NCI-H226 (cell line): ENCODE results near the gene DCUN1D2.
"Not testable (repeated sequence)": the region's sequence is repeated elsewhere in the genome, so short reads cannot be mapped to it uniquely, and the experiment has no call there.

ENCODE experiments used
- DNase-seq: peaks from one replicate; pipeline ENCODE4 v3.0.0-alpha.2; 2015

The DCUN1D2 gene

DNA sequence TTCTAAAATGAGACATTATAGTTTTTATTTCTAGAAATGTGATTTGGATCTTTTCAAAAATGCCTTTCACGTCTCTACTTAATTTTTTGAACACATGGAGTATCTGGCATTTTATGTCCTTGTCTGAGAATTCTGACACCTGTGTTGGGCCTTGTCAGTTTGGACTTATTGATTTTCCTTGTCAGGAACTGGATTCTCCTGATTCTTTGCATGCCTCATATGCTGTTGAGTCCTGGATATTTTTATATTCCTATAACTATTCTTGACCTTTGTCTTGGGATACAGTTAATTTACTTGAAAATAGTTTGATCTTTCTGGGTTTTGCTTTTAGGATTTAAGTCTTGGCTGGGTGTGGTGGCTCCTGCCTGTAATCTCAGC is 47.5 kb downstream of the DCUN1D2 start:
- no peak for DNase-seq

DNA sequence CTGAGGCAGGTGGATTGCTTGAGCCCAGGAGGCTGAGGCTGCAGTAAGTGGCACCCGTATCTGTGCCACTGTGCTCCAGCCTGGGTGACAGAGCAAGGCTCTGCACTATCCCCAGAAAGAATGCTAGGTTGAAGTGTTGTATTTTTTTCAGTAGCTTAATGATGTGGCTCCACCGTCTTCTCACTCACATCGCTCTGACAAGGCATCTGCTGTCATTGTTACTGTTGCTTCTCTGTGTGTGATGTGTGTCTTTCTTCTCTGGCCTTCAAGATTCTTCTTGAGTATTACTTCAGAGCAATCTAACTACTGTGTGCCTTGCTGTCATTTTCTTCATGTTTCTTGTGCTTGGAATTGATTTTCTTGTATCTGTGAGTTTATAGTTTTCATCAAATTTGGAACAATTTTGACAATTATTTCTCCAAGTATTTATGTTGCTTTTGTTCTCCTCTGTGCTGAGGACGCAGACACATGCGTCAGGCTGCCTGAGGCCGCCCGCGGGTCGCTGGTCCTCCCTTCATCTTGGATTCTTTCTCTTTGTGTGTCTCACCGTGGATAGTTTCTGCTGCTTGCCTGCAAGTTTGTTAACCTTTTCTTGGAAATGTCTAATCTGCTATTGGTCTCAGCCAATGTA is 48.0 kb downstream of the DCUN1D2 start:
- no peak for DNase-seq

DNA sequence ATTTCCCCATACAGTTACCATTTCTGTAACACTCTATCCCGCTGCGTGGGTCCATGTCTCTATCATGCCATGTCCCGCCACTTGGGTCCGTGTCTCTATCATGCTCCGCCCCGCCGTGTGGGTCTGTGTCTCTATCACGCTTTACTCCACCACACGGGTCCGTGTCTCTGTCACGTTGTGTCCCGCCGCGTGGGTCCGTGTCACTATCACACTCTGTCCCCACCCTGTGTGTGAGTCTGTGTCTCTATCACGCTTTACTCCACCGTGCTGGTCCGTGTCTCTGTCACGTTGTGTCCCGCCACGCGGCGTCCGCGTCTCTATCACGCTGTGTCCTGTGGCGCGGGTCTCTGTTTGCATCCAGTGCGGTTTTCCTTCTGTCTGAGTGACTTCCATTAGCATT is 48.9 kb downstream of the DCUN1D2 start:
- no peak for DNase-seq

DNA sequence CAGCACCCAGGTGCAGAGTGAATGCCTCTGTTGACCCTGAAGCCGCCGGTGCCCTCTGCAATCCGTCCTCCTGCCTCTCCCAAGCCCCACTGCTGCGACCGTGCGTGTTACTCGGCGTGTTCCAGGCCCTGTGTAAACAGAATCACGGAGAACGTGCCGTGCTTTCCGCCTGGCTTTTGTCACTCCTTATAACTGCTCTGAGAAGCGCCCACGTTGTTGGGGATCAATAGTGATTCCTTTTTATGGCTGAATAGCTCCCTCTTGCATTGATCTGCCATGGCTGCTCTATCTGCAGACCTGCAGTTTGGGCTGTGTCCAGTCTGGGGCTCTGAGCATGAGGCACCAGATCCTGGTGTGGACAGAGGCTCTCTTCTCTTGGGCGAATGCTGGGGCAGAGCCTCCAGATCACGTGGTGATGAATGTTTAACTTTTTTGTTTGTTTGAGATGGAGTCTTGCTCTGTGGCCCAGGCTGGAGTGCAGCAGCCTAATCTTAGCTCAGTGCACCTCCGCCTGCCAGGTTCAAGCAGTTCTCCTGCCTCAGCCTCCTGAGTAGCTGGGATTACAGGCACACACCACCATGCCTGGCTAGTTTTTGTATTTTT is 53.0 kb downstream of the DCUN1D2 start:
- DNase-seq: no peak

DNA sequence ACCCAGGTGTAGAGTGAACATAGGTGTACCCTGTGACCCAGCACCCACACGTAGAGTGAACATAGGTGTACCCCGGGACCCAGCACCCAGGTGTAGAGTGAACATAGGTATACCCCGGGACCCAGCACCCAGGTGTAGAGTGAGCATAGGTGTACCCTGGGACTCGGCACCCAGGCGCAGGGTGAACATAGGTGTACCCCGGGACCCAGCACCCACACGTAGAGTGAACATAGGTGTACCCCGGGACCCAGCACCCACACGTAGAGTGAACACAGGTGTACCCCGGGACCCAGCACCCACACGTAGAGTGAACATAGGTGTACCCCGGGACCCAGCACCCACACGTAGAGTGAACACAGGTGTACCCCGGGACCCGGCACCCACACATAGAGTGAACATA is 53.6 kb downstream of the DCUN1D2 start:
- not testable (repeated sequence) for DNase-seq

DNA sequence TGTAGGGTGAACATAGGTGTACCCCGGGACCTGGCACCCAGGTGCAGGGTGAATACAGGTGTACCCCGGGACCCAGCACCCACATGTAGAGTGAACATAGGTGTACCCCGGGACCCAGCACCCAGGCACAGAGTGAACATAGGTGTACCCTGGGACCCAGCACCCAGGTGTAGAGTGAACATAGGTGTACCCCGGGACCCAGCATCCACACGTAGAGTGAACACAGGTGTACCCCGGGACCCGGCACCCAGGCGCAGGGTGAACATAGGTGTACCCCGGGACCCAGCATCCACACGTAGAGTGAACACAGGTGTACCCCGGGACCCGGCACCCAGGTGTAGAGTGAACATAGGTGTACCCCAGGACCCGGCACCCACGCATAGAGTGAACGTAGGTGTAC is 54.6 kb downstream of the DCUN1D2 start:
- not testable (repeated sequence) for DNase-seq

DNA sequence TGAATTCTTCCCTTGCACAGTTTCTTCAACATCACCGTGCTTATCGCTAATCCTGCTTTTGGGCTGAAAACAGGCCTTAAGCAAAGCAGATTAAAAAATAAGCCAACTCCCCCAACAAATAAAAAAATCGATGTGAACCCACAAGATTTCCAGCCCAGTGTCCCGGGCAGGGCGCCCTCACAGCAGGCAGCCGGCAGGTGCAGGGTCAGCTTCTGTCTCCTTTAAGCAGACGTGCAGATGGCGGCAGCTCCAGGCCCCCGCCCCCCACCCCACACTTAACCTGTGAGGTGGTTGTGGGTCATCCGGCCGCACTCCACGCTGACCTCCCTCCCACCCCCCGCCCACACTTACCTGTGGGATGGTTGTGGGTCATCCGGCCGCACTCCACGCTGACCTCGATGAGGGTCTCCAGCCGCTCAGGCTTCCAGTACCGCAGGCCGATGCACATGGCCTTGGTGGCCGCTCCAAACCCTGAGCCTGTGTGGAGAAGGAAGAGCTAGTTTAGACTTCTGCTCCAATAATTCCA is 57.1 kb downstream of the DCUN1D2 start:
- no peak for DNase-seq

DNA sequence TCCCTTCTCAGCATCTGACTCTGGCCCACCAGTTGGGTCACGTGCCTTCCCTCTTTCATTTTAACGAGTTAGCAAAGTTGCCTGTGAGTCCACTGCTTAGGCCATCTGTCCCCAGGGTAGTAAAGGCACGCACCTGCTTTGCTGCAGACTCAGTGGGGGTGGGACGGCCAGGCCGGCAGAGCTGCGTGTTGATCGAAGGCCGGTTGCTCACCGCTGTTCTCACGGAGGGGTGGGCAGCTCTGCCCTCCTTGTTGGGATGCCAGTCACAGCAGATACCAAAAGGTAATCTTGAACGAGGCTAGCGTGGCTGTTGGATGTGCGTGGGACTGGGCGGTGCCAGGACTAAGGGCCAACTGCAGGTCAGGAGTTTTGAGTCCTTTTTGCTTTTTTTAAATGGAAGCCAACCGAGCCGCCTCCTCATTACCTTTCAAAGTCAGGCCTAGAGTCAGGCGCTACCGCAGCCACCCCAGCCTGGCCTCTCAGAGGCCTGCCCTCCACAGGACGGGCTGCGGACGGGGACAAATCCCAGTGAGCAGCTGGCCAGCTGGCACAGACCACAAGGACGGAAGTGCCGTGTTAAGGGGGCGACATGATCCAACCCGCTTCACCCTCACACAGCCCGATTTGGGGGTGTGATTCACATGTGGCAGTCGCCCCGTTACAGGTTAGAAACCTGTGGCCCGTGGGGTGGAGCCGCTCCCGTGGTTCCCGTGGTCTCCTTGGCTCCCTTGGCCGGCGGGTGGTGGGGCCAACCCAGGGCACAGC is 57.8 kb downstream of the DCUN1D2 start:
- no peak for DNase-seq

DNA sequence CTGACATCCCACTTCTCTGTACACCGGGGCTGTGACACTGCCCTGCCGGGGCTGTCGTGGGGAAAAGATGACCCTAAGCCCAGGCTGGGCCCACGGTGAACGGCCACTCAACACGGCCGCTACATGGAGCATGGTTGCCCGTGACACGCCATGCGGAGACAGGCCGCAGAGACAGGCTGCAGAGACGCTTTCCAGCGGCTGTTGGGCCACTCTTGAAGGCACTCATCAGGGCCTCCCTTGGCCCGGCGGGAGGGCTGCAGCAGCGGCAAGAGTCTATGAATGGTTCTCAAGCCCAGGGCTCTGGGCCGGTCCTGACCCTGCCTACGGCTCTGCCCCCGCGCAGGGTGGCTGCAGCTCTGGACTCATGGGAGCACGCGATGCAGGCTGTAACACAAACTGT is 59.3 kb downstream of the DCUN1D2 start:
- no peak for DNase-seq

DNA sequence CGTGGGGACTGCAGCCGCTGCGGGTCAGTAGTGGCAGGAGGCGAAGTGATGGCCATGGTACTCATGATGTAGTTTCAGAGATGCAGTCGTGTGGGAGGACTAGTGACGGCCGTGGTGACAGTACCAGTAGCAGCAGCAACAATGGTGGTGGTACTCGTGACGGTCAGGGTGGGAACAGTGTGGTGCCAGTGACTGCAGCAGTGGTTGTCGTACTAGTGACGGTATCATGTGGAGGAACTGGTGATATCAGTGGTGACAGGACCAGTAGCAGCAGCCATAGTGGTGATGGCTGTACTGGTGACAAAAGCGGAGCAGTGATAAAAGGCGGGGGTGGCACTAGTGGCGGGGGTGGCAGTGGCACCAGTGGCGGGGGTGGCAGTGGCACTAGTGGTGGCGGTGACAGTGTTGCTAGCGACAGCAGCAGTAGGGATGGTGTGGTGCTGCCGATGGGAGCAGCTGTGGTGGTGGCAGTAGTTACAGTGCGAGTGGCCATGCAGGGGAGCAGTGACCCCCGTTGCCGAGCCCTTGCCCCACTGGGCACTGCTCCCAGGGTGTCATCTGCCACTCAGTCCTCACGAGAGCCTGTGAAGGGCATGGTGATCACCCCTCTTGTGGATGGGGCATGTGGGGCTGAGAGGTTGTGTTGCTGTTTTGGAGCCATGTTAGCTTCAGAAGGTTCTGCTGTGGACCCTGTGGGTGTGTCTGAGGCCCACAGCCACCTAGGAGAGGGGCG is 60.0 kb downstream of the DCUN1D2 start:
- no peak for DNase-seq

DNA sequence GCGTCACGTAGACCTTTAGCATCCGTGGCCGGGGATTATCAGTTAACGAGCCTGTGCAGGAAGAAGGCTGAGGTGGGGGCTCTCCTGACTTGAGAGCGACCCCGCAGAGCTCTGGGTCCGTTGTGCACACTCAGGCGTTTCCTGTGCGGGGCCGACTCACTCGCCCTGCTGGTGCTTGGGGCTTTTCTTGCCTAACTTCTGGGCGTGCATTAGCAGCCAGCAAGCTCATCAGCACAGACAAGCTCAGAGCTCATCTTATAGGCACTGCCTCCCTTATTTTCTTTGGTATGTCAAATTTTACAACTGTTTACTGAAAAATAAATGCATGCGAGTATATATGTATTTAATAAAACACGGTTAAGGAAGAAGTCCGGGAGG is 60.9 kb downstream of the DCUN1D2 start:
- DNase-seq: no peak

DNA sequence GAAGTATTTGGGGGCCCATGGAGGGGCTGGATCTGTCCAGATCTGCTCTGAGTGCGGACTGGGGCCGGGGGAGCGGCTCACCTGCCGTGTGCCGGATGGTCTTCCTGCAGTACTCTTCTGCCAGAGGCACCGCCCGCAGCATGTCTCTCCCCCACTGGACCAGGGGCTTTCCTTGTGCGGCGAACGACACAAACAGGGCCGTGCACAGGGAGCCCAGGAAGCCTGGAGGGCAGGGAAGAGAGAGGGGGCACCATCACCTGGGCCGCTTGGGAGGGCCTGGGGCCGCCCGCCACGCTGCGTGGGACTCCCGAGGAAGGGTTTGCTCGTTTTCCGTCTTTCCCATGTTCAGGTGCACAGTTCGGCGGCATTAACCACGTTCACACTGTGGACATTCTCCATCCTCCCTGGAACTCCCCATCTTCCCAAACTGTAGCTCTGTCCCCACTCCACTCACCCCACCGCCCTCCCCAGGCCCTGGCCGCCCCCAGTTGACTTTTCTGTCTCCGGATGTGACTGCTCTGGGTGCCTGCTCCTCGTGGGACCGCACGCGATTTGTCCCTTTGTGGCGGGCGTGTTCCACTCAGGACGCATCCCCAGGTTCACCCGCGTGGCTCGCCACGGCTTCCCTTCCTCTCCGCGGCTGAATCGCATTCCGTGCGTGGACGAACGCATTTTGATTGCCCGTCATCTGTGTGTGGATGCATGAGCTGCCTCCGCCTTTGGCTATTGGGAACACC is 61.5 kb downstream of the DCUN1D2 start:
- no peak for DNase-seq

DNA sequence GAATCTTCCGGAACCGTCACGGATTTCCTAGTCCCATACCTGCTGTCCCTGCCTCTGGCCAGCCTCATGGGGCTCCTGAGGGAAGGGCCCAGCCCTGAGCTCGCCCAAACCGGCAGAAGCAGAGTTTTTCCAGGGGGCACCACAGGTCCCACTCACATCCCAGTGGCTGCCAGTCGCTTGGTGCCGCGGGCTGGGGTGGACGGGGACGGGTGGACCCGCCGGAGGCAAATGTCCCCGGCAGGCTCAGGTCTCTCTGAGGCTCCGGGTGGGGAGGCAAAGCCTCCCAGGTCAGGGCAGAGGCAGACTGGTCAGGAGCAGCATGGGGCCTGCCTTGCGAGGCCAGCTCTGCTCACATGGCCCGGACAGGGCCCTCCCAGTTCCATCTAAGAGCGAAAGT is 62.0 kb downstream of the DCUN1D2 start:
- no peak for DNase-seq

DNA sequence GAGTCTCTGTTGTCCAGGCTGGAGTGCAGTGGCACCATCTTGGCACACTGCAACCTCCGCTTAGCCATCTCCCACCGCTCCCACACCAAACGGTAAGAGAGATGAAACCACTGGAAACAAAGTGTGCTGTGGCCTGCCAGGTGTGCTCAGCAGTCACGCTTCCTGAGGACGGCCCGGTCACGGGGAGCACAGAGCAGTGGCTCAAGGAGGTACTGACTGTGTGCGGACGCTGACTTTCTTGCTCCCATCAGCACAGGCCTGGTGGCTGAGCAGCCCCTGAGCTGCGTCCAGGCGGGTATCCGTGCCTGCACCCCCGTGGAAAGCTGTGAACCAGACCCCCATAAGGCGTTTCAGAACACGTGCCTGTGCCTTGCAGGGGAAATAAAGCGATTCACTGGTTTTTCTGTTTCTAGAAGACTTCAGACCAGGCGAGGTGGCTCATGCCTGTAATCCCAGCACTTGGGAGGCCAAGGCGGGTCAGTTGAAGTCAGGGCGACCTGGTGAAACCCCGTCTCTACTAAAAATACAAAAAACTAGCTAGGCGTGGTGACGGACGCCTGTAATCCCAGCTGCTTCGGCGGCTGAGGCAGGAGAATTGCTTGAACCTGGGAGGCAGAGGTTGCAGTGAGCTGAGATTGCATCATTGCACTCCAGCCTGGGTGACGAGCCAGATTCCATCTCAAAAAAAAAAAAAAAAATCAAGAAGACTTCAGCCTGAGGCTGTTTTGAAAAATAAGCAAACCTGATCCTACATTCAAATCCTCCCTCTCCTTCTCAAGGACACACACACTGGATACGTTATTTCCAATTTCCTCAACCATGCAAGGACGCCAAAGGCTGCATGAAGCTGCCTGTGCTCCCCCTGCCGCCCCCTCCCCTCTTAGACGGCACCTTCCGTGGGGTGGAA is 62.7 kb downstream of the DCUN1D2 start:
- DNase-seq: no peak

DNA sequence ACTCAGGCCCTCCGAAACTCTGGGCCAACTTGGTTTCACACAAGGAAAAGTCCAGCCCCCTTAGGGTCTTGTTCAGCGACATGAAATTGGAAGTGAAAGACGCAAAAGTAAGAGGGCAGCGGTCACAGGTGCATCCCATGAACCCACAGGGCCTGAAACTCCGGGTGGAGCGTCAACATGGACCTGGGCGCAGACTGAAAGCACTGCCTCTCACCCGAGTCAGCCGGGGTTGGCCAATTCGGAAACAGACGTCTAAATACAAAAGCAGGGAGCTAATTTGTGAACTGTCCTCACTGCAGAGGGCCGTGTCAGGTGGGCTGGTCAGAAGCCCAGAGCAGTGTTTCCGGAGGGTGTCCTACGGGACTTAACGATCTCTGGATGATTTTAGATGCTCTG is 63.9 kb downstream of the DCUN1D2 start:
- DNase-seq: no peak

DNA sequence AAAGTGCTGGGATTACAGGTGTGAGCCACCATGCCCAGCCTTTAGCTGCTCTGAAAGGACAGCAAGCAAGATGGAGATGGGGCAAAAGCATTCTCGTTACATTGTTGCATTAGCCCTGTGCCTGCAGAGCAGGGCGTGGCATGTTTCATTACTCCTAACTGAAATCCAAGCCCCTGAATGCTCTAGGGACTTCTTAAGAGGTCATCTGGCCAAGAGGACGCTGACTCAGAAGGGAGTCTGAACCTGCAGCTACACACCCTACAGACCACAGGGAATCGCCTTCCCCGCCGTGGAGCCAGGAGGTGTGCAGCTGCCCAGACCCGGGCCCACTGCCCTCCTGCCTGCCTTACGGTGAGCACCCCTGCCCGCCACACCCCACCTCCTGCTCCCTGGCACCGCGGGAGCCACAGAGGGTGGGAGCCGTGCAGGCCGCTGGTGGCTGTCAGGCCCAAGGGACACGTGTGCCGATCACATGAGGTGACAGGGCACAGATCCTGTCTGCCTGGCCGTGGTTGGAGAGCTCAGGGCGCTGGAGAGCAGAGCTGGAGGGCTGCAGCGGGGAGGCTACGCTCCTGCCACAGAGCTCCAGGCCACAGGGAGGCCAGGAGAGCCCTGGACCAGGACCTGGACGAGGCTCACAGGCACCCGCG is 64.4 kb downstream of the DCUN1D2 start:
- DNase-seq: no peak

DNA sequence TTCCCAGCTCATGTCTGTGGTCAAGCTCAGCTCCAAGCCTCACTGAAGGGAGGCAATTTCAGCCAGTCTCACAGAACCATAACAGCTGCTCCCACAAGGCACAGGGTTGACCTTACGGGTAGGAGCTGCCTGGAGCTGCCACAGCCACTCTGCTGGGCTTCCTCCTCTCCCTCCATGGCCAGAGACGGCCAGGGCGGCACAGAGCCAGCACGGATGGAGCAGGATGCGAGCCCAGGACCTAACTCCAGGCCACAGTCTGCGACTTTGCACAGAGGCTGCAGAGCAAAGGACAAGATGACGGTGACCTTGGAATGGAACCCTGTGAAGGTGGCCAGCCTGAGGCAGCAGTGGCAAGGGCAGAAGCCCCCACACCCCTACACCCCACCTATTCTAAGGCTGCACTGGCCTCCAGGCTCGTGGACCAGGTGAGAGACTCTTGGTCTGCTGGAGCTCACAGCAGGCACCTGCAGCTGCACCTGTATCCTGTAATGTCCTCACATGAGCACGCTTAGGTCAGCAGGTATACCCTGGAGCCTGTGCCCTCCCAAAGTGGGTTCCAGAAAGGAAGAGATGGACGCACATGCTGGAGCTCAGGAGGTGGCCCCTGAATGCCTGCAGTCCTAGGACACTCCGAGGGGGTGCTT is 66.9 kb downstream of the DCUN1D2 start:
- DNase-seq: no peak

DNA sequence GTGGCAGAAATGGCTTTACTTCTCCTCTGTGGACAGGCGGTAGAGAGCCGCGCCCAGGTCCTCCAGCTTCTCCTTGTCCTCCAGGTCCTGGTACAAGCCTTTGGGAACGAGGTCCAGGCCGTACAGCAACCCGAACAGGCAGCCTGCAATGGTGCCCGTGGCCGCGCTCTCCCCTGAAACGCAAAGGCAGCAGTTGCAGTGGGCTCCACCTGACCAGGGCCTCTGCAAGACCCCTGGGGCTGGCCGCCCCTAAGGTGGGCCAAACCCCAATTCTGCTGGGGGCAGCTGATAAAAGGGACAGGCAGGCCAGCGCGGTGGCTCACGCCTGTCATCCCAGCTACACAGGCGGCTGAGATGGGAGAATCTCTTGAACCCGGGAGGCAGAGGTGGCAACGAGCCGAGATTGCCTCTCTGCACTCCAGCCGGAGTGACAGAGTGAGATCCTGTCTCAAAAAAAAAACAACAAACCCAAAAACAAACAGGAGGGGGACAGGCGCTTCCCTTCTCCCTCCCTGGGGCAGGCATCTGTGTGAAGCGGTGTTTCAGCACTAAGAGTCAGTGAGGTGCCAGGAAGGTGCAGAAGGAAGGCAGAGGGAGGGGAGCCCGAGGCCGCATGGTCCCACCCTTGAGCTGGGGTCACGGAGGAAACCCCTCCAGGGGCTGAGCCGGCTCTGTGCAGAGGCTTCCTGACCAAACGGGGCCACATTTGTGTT is 67.5 kb downstream of the DCUN1D2 start:
- DNase-seq: no peak

DNA sequence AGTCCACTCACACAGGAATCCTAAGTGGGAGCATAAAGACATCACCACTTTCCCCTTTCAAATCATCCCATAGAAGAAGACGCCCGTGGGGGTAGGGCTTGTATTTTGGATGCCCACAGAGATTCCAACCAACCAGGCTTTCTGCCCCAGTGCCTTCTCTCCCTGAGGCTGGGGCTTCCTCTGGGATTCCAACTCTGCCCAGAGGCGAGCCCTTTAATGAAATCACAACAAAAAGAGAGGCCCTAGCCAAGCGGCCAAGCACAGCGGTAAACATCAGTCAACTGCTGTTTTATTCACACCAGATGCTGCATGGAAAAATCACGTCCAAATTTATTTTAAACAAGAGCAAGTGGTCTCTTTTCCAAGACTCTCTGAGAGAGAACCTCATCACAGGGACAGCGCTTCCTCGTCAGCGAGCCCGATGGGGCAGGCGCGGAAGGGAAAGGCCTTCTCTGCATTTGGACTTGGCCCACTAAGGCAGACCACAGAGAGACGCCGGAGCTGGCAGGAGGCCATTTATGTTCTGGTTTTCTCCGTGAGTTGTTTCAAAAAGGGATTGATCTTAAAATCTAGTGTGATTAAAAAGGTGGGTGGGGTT is 68.7 kb downstream of the DCUN1D2 start:
- no peak for DNase-seq
